Colonic mucosa (tissue), 4 donors: ENCODE data around the gene LRRK1. TPM values are rescaled to one million over a fixed set of nuclear protein-coding genes. Genes with fewer than 3 reads are reported as not detected.
A peak's percentile ranks its signal among the peaks of the same experiment; 100 is the strongest.
"Not testable (repeated sequence)": the region's sequence is repeated elsewhere in the genome, so short reads cannot be mapped to it uniquely, and the experiment has no call there.

Source experiments
- DNase-seq: peaks from one replicate; pipeline ENCODE4 v3.0.0-alpha.2; 2020
- H3K27ac ChIP-seq: fragments of 200-600 bp; one replicate; pipeline ENCODE4 v1.8.0; 2021
- H3K27me3 ChIP-seq: fragments of 200-600 bp; one replicate; pipeline ENCODE4 v1.8.0; 2021
- H3K36me3 ChIP-seq: fragments of 200-600 bp; one replicate; pipeline ENCODE4 v1.8.0; 2021
- H3K4me1 ChIP-seq: fragments of 200-600 bp; one replicate; pipeline ENCODE4 v1.8.0; 2021; ENCODE audit warnings: mild to moderate bottlenecking
- H3K4me3 ChIP-seq: fragments of 200-600 bp; one replicate; pipeline ENCODE4 v1.8.0; 2021
- H3K9ac ChIP-seq, 2 donors: one replicate each; pipeline ENCODE4 v1.7.0; 2013; ENCODE audit warnings: control low read depth in 2 of 2, low read depth in 2 of 2, low read length in 2 of 2
- H3K9me3 ChIP-seq: fragments of 200-600 bp; one replicate; pipeline ENCODE4 v1.8.0; 2021
- CTCF ChIP-seq: fragments of 200-600 bp; IDR thresholded peaks from one replicate; pipeline ENCODE4 v1.8.0; 2022; ENCODE audit warnings: antibody characterized with exemption, mild to moderate bottlenecking
- intact Hi-C: fragments of 100-400 bp; cut with DNase I; formaldehyde crosslinking; loops from one replicate; pipeline ENCODE4 v1.14.1; 2022
- total RNA-seq, 2 donors: library from RNA; stranded (reverse); fragmentation: NEBNext Ultra II Directional in 1 of 2; extraction: Animal tissue kit (Norgen Biotek cat#: 25700) in 1 of 2; gene quantifications; one replicate each; pipeline ENCODE4 v1.2.1, GENCODE V29; 2021
- donor health status: healthy.
- donor health status: DM: no; HTN: no; CAD: no.
- donor health status: DM: no; HTN: no; CAD: no.

The LRRK1 gene
- total RNA-seq, 2 donors from 2014 or later, result 29.6 to 36.0 TPM

GRCh38 chr15:101091080-101092017 is 172.2 kb downstream of the LRRK1 start:
- no peaks in the 10 kb centered on the region for H3K9me3 ChIP-seq
- intact Hi-C loops, result no loop called here
- H3K27ac ChIP-seq, result peak overlapping the region; percentile 11
- H3K4me1 ChIP-seq, result no peaks in the 10 kb centered on the region
- H3K36me3 ChIP-seq, result no peaks in the 10 kb centered on the region
- no peak for DNase-seq
- no peak overlapping the region for H3K4me3 ChIP-seq
- peak overlapping the region in 1 of 2 donors; percentile 37 for H3K9ac ChIP-seq
- no peaks in the 10 kb centered on the region for H3K27me3 ChIP-seq
- TF ChIP-seq CTCF, result no peak

- intact Hi-C loops, result no loop called here
- Histone ChIP-seq H3K9me3 (no peaks in the 10 kb centered on the region), H3K4me1 (no peaks in the 10 kb centered on the region), H3K9ac (peak overlapping the region in 1 of 2 donors; percentile 19), H3K27ac (peak overlapping the region; percentile 11), H3K4me3 (no peak overlapping the region), H3K36me3 (no peaks in the 10 kb centered on the region), H3K27me3 (no peaks in the 10 kb centered on the region)
- DNase-seq, result no peak
- no peak for TF ChIP-seq CTCF
Observed at GRCh38 chr15:101092156-101092866, 173.2 kb downstream of the LRRK1 start.

- Histone ChIP-seq H3K27me3 (no peaks in the 10 kb centered on the region), H3K4me3 (no peak overlapping the region), H3K27ac (no peak overlapping the region), H3K36me3 (no peaks in the 10 kb centered on the region), H3K9me3 (no peaks in the 10 kb centered on the region), H3K4me1 (no peaks in the 10 kb centered on the region), H3K9ac (no peak overlapping the region)
- intact Hi-C loops, result no loop called here
- no peak for TF ChIP-seq CTCF
- no peak for DNase-seq
Observed at GRCh38 chr15:101092867-101093202, 173.7 kb downstream of the LRRK1 start.

- DNase-seq, result no peak
- intact Hi-C loops, result no loop called here
- Histone ChIP-seq H3K27ac (no peak overlapping the region), H3K9ac (no peak overlapping the region), H3K4me1 (no peaks in the 10 kb centered on the region), H3K27me3 (no peaks in the 10 kb centered on the region), H3K36me3 (no peaks in the 10 kb centered on the region), H3K4me3 (no peak overlapping the region), H3K9me3 (no peaks in the 10 kb centered on the region)
- no peak for TF ChIP-seq CTCF
Observed at GRCh38 chr15:101093958-101094357, 174.8 kb downstream of the LRRK1 start.

DNA sequence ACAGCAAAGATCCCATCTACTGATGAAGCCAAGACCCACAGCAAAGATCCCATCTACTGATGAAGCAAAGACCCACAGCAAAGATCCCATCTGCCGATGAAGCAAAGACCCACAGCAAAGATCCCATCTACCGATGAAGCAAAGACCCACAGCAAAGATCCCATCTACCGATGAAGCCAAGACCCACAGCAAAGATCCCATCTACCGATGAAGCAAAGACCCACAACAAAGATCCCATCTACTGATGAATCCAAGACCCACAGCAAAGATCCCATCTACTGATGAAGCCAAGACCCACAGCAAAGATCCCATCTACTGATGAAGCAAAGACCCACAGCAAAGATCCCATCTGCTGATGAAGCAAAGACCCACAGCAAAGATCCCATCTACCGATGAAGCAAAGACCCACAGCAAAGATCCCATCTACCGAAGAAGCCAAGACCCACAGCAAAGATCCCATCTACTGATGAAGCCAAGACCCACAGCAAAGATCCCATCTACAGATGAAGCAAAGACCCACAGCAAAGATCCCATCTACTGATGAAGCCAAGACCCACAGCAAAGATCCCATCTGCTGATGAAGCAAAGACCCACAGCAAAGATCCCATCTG is 176.7 kb downstream of the LRRK1 start:
- intact Hi-C loops, H3K36me3 ChIP-seq, H3K27me3 ChIP-seq, H3K27ac ChIP-seq, H3K9ac ChIP-seq, H3K4me3 ChIP-seq, H3K4me1 ChIP-seq, H3K9me3 ChIP-seq, DNase-seq: not testable (repeated sequence)
